Endometrial microvascular endothelial cells (primary cell): ENCODE data around the gene RABL2B. TPM values are rescaled to one million over a fixed set of nuclear protein-coding genes. Genes with fewer than 3 reads are reported as not detected.

Experiments used
- in situ Hi-C: cut with HindIII; loops from 2 replicates; pipeline ENCODE4 v1.10.0; 2017; ENCODE audit warnings: low sequenced_read_pairs, low pct_unique_long_range_greater_than_20kb; ENCODE audit errors: inconsistent ontology term
- total RNA-seq: library from RNA; depleted of rRNA; stranded (reverse); fragments of >200 nt; gene quantifications from one replicate; pipeline ENCODE4 v1.2.3, GENCODE V29; 2015; ENCODE audit errors: inconsistent ontology term

The RABL2B gene
- total RNA-seq, 1 donor from 2014 or later = 9.9 TPM

DNA sequence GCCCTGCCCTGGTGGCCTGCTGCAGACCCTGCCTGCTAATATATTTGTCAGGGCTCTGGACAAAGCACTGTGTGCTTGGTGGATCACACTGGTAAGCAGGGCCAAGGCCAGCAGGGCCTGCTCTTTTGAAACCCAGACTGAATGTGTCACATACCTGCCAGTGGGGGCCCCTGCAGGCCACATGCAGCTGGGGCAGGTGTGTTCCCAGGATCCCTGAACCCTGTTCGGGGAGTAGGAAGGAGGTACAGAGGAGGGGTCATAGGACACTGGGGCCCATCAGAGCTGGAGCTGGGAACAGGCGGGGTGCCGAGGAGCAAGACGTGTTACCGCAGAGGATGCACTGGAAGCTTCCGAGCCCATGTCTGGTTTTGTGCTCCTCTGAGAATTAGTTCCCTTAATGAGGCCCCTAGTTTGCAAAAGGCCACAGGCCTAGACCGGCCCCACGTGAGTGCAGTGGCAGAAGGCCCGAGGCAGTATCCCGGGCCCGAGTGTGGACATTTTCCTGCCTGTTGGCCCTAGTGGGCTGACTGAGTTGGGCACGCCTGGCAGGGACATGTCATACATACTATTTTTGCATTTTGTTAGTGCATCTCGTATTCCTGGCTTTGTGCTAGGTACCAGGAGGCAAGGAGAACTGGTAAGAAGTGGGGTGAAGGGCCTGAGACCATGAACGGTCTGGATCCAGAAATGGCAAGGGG lies 56.6 kb downstream of the RABL2B start:
- in situ Hi-C loops = no loop called here

DNA sequence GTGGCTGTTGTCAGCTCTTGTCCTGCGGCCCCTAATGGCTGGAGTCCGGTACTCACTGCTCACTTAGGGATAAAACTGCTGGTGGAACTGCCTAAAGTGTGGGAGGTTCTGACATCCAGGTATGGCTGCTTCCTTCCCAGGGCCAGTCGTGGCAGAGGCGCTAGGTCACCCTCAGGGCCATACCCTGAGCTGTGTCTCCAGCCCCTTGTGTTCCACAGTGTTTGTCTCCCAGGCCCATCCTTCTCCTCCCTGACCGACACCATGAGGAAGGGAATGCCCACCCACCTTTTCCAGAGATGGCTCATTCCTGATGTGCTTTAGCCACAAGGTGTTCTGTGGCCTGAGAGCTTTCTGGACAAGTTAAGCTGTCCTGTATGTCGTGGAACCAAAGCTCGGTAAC lies 57.8 kb downstream of the RABL2B start:
- in situ Hi-C loops = no loop called here

DNA sequence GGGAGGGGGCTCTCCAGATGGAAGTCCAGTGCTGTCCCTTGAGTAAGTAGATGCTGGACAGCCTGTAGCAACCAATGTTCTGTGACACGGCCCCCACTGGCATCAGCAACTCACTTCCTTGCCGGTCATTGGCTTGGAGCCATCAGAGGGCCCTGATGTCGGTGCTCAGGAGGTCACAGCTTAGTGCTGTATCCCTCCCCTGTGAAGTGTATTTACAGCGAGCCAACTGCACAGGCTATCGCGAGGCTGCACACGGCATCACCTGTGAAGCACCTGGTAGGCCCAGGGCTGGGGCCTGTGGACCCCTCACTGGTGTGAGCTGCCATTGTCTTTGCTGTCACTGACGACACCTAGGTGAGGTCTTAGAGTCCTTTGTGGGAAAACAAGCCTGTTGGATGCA lies 58.8 kb downstream of the RABL2B start:
- in situ Hi-C loops = no loop called here

DNA sequence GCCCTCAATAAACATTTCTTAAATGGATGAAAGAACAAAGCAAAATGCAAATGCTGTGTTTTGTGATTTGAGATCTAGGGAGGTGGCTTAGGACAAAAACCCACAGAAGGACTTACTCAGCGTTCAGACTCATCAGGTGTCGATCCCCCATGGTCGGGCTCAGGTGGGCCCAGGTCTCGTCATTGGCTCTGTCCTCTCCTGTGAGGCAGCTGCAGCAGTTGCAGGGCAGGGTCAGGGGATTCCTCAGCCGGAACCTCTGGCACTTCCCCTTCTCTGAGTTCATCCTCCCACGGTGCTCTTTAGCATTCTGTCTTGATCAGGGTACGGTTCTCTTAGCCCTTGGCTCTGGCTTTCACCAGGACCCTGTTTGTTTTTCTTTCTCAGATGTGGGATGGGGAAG lies 59.4 kb downstream of the RABL2B start:
- in situ Hi-C loops = no loop called here

GRCh38 chr22:50722716-50723428 lies 60.6 kb downstream of the RABL2B start:
- in situ Hi-C loops = no loop called here

DNA sequence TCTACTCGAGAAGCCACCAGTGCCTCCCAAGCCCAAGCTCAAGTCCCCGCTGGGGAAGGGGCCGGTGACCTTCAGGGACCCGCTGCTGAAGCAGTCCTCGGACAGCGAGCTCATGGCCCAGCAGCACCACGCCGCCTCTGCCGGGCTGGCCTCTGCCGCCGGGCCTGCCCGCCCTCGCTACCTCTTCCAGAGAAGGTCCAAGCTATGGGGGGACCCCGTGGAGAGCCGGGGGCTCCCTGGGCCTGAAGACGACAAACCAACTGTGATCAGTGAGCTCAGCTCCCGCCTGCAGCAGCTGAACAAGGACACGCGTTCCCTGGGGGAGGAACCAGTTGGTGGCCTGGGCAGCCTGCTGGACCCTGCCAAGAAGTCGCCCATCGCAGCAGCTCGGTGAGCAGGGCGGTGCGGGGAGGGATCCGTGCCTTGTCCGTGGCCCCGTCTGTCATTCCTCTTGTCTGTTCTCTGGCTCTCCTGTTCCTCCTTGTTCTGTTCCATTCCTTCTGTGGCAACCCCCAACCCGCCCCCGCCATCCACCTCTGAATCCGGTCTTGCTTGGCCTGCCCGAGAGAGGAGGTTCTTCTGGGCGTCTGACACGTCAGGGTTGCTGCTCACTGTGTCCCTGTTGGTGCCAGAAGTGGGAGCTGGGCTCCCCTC lies 61.3 kb downstream of the RABL2B start:
- in situ Hi-C loops = no loop called here

- in situ Hi-C loops = no loop called here
These were observed 62.1 kb downstream of the RABL2B start for GRCh38 chr22:50721257-50721844.

DNA sequence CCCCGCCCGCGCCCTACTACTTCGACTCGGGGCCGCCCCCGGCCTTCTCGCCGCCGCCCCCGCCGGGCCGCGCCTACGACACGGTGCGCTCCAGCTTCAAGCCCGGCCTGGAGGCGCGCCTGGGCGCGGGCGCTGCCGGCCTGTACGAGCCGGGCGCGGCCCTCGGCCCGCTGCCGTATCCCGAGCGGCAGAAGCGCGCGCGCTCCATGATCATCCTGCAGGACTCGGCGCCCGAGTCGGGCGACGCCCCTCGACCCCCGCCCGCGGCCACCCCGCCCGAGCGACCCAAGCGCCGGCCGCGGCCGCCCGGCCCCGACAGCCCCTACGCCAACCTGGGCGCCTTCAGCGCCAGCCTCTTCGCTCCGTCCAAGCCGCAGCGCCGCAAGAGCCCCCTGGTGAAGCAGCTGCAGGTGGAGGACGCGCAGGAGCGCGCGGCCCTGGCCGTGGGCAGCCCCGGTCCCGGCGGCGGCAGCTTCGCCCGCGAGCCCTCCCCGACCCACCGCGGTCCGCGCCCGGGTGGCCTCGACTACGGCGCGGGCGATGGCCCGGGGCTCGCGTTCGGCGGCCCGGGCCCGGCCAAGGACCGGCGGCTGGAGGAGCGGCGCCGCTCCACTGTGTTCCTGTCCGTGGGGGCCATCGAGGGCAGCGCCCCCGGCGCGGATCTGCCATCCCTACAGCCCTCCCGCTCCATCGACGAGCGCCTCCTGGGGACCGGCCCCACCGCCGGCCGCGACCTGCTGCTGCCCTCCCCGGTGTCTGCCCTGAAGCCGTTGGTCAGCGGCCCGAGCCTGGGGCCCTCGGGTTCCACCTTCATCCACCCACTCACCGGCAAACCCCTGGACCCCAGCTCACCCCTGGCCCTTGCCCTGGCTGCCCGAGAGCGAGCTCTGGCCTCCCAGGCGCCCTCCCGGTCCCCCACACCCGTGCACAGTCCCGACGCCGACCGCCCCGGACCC lies 62.9 kb downstream of the RABL2B start:
- in situ Hi-C loops = no loop called here

DNA sequence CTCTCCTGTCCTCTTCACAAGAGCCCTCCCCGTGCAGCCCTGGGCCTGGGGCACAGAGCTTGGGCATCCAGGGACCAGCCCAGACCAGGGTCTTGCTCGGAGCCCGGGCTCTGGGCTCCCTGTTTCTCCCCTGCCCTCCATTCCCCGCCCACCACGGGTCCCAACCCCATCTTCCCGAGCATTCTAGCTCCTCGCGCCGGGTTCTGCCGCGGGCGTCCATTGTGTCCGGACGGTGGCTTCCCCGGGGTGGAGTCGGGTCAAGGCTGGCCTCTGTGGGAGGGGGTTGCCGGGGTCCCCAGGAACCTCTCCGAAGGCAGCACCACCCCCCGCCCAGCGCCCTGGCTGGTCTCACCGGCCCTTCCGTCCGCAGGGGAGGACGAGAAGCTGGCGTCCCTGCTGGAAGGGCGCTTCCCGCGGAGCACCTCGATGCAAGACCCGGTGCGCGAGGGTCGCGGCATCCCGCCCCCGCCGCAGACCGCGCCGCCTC lies 63.6 kb downstream of the RABL2B start:
- in situ Hi-C loops = no loop called here

DNA sequence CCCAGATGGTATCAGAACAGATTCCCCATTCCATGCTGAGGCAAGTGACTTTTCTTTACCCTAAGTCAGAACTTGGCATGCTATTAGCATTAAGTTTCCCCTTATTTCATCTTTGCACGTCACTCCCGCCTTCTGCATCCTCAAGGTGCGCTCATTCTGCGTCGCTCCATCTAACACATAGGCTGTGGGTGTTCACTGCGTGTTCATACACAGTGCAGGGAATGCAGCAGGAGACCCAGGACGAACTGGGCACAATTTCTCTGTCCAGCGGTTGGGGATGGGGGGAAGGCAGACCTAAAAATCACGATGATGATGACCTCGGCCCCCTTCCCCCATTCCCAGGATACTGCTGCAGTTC lies 65.1 kb downstream of the RABL2B start:
- in situ Hi-C loops = no loop called here

DNA sequence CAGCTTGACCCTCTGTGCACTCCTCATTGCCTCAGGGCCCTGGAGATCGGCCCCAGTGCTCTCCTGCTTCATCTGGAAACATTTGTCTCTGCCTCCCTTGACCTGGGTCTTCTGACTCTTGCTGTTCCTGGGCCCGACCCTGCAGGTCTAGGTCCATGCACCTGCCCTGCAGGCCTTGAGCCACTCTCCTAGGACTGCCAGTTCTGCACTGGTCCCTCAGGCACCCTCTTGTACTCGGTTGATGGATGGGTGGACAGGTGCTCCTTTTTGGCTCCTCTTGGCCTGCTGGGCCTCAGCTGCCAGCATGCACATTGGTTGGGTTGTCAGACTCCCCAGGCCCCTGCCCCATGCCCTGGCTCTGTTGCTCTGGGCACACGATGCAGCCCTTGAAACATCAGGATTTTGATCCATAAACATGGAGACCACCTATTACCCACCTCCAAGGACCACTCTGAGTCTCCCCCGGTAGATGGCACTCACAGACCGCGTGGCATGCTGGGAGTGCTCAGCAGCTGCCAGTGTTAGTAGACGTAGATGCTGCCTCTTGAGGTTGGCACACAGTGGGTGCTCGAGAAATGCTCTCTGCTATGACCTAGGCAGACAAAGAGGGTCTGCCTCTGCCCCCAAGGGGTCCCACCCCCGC lies 65.6 kb downstream of the RABL2B start:
- in situ Hi-C loops = no loop called here

Other genes starting within 250 kb of the RABL2B start
- not detected for gene KLHDC7B, start 237.7 kb downstream of the RABL2B start, total RNA-seq
- gene SYCE3, start 220.7 kb downstream of the RABL2B start, total RNA-seq = not detected
- 3.2 TPM for gene CPT1B, start 205.2 kb downstream of the RABL2B start, total RNA-seq
- 41.0 TPM for gene CHKB, start 200.8 kb downstream of the RABL2B start, total RNA-seq
- 0.93 TPM for gene MAPK8IP2, start 182.8 kb downstream of the RABL2B start, total RNA-seq
- 55.8 TPM for gene ARSA, start 155.5 kb downstream of the RABL2B start, total RNA-seq
- gene SHANK3, start 110.8 kb downstream of the RABL2B start, total RNA-seq = 22.2 TPM
- gene ACR, start 45.4 kb downstream of the RABL2B start, total RNA-seq = 0.65 TPM